Measurements from ENCODE around the gene MAP3K3.

DNA sequence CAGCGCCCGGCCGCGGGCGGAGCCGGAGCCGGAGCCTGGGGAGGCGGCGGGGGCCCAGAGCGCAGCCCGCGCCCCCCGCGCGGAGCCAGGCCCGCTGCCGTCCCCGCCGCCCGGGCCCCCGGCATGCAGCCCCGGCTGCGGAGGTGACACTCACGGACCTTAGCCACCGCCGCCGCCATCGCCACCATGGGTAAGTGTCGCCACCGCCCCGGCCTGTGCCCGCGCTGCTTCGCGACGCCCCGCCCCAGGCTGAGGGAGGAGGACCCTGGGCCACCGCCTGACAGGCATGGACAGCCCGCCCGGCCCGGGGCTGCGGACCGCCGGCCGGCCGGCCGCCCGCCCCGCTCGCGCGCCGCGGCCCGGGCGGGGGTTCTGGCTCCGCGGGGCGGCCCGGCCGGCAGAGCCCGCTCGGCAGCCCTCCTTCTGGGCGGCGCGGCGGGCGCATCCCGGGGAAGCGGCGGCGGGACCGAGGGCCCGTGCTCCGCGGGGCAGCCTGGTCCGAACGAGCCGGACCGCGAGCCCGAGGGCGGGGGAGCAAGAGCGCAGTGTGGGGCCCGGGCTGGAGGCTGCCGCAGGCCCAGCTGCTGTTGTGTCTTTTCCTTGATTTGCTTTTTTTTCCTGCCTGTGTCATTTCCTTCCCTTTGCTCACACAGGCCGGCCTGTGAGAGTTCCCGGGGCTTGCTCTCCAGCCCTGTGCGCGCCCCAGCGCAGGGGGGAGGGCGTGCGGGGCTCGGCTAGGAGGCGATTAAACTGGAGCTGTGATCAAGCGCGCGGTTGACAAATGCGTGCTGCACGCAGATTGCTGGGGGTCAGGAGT, 565 bp downstream of the MAP3K3 start:
- TF ChIP-seq POLR2A (IDR thresholded peaks at IDR 0.05) (no peak), POLR2AphosphoS5 (IDR thresholded peaks at IDR 0.05) (no peak)
- TF ChIP-seq, protein P1, sequence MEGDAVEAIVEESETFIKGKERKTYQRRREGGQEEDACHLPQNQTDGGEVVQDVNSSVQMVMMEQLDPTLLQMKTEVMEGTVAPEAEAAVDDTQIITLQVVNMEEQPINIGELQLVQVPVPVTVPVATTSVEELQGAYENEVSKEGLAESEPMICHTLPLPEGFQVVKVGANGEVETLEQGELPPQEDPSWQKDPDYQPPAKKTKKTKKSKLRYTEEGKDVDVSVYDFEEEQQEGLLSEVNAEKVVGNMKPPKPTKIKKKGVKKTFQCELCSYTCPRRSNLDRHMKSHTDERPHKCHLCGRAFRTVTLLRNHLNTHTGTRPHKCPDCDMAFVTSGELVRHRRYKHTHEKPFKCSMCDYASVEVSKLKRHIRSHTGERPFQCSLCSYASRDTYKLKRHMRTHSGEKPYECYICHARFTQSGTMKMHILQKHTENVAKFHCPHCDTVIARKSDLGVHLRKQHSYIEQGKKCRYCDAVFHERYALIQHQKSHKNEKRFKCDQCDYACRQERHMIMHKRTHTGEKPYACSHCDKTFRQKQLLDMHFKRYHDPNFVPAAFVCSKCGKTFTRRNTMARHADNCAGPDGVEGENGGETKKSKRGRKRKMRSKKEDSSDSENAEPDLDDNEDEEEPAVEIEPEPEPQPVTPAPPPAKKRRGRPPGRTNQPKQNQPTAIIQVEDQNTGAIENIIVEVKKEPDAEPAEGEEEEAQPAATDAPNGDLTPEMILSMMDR (IDR thresholded peaks at IDR 0.05): no peak

Data from suprapubic skin (tissue), 4 donors.